Stimulated activated CD4-positive, alpha-beta T cell treated with anti-CD3 and anti-CD28 coated beads, Interleukin-4, amount 100 ng/mL, for 4 hours (primary cell): Measurements from ENCODE around the gene FGF3.

Source experiments
- DNase-seq, 2 experiments: peaks; one replicate each; pipeline ENCODE4 v3.0.0-alpha.2; 2020

The FGF3 gene

DNA sequence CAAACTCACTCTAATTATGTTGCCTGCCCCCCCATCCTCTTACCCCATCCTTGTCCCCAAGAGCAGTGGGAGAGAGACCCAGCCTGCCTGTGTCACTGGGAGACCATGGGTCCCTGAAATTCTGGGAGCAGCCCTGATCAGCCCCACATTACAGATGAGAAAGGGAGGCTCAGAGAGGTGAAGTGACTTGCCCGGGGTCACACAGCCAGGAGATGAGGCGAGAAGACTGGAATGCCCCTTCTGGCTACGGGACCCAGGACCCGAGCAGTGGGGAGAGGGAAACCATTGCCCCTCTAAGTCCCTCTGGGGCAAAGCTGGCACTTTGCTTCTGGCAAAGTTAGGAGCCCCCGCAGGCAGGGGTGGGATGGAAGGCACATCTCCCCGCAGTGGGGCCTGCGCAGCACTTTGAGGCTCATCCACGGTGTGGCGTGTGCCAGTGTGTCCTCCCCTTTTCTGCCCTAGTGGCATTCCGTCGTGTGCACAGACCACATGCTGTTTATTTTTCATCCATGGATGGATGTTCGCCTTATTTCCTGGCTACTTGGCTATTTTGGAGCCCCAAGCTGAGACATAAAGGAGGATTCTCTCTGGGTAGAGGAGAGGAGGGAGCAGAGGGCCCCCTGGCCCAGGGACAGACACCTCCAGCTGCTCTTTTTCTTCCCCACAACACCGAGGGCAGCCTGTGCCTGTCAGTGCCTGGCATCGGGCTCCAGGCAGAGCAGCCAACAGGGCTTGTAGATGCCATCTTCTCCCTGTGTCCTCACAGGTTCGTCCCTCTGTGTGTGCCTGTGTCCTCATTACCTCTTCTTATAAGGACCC is 3.7 kb upstream of the FGF3 start:
- DNase-seq: no peak

DNA sequence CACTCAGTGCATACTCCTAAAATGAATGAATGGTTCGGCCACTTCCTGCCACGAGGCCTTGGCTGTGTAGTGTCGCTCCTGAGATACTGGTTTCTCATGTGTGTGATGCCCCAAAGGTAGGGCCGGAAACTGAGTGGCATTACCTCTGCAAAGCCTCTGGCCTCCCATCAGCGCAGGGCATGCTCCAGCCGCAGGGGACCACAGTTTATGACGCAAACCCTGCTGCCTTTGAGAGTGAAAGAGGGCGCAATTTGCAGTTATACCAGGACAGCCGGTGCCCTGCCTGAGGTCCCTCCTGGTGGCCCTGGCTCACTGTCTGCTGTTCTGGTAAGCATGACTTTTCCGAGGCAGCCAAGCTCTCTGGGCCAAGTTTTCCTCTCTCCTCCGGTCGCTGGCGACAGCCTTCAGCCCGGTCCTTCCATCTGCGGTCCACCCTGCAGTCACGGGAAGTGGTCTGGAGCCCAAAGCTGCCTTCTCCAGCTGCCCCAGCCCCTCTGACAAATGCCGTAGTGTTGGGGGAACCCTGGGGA is 2.4 kb upstream of the FGF3 start:
- no peak for DNase-seq

DNA sequence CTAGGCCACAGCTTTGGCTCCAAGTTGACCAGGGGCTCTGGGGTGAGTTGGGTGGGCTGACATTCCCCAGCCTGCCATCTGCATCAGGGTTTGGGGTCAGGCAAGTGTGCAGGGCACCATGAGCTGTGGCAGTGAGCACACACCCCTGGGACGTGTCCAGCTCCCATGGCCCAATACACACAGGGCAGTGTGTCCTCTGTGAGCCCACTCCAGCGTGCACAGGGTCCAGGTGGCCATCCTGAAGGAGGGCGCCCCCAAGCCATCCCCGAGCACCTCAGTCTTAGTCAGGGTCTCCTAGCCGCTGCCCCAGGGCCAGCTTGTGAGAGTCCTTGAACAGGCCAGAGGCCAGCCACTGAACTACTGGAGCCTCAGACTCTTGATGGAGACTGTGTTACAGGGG is 1.2 kb upstream of the FGF3 start:
- DNase-seq: no peak

DNA sequence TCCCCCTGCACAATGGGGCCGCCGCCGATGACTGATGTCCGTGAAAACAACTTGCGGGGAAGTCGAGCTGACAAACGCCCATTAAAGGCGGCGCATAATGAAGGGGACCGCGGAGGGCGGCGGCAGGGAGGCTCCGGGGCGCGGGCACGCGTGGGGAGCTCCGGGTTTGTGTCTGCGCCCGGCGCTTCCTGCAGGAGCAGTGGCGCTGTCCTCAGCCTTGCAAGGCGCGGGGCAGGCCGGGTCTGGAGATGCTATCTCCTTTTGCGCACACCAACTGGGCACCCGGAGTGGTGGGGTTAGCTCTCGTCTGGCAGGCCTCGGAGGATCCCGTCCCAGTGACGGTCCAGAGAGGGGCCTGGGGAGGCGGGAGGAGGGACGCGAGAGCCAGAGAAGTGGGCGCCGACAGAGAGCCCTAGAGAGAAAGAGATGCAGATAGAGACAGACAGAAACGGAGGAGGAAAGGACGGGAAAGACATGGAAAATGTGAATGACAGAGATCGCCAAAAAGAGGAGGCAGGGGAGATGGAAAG is 390 bp upstream of the FGF3 start:
- no peak for DNase-seq

DNA sequence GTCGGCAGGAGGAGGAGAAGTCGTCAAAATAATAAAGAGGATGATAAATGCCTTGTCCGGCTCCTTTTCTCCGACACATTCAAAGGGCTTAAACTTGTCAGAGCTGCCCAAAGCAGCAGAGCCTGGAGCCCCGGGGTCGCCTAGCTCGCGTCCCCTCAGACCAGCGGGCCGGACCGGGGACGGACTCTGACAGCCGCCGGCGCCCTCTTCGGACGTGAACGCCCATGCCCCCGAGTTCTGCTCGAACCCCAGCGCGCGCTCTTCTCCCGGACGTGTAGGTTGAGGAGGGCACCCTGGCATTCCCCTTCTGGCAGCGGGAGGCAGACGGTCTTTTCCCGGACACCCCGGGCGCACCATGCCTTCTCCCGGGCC is 999 bp downstream of the FGF3 start:
- DNase-seq: no peak

DNA sequence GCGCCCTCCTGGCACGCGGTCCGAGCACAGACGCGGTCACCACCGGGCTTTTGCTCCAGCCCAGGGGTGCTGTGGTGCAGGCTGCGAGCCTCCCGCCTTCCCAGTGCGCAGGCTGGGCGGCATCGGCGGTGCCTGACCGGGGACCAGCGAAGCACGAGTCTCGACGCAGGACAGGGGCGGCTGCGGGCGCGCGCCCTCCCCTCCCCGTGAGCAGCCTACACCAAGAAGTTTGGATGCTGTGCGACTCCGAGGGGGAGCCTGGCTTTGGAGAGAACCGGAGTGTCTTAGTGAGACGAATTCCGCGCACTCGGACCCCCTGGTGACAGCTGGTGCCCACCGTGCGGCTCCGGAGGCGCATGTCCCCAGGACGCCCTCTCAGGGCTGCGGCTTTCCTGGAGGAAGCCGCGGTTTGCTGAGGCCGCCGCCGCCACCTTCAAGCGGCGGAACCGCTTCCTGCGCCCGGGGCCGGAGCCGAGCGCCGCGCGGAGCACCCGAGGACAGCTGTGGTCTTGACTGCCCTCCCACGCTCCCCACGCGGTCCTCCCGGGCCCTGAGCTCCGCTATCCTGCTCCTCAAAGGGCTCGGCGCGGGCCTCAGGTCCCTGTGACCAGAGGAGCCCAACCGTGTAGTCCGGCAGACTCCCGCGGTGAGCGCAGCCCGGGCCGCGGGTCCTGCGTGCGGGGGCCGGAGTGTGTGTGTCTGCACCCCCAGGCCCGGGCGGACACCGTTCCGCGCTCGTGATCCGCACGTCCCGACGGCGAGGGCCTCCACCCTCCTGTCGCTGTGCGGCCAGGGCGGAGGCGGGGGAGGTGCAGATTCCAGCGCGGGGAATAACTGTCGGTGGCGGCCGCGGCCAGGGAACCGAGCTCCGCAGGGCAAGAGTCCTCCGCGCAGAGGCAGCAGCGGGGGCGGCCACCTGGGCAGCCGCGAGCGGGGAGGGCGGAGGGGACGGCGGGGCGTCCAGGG is 1.7 kb downstream of the FGF3 start:
- no peak for DNase-seq

DNA sequence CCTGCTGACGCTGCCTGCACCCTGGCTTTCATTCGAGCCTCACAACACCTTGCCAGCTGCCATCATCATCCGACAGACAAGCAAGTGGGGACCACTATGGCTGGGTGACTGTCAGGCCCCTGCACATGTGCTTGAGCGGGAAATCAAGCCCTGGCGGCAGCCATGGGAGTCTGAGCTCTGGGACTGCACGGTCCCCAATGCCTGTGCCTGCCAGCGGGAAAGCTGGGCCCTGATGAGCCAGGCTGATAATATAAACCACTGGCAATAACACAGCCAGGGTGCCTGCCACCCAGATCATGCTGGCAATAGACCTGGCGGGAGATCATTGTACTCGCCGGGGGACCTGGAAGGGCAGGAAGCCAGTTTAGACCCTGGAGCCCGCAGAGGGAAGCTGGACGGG is 2.5 kb downstream of the FGF3 start:
- DNase-seq: no peak

DNA sequence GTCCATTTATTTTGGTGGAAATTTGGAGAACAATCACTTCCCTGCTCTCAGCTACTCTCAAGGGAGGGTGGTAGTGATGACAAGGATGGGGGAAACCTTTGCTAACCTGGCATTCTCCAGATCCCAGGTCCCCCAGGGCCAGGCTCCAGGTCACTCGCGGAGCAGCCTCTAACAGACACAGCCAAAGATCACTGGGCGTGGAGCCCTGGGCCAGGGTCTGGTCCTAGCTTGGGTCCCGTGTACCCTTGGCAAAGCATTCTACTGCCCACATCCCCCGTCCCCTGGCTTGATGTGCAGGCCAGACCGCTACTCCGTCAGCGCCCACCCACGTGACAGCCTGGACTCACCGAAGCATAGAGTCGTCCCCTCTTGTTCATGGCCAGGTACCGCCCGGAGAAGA is 3.2 kb downstream of the FGF3 start:
- DNase-seq: no peak

DNA sequence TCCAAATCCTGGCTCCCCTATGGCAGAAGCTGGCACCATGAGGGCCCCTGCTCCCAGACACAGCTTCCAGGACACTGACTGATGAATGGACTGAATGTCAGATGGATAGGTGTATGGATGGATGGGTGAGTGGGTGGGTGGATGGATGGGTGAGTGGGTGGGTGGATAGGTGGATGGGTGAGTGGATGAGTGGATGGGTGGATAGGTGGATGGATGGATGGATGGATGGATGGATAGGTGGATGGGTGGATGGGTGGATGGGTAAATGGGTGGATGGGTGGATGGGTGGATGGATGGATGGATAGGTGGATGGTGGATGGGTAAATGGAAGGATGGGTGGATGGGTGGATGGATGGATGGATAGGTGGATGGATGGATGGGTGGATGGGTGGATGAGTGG is 4.3 kb downstream of the FGF3 start:
- no peak for DNase-seq

DNA sequence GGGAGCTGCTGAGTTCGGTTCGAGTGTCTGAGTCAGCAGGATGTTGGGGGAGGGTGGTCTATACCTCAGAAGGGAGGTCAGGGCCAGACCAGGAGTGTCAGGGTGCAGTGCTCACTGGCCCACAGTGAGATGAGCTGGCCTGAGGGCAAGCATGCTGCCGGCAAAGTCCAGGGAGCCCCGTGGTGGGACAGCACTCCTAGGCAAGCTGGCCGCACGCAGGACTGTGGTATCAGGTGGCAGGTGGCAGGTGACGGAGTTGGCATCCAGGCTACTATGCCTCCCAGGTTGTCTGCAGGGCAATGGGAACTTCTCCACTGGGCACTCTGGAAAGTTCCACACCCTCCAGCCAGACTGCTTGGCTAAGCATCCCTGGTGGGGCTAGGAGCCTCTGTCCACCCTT is 4.8 kb downstream of the FGF3 start:
- DNase-seq: no peak

DNA sequence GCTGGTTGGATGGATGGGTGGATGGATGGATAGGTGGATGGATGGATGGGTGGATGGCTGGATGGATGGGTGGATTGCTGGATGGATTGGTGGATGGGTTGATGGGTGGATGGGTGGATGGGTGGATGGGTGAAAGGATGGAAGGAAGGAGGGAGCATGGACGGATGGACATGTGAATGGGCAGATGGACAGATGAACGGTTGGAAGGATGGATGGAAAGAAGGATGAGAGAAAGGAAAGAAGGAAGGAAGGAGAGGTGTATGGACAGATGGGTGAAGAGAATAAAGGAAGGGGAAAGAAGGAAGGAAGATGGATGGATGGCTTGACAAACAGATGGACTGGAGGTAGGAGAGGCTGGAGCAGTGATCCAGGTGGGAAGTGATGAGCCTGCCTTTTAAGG is 5.4 kb downstream of the FGF3 start:
- DNase-seq: no peak

DNA sequence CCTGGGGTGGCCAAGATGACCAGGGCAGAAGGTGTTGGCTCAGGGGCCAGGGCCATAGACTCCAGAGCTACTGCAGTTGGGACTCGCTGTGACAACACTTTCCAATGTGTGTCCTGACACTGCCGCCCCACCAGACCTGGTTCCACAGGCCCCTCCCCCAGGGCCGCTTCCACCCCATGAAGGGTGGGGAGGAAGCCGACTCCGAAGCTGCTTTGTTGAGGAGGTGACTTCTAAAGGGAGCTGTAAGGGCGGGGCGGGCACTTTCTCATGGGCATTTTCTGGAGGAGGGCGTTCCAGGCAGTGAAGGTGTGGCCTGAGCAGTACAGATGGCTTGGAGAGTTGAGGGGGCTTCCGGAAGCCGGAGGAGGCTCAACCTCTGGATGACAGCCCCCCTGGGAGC is 6.3 kb downstream of the FGF3 start:
- no peak for DNase-seq

DNA sequence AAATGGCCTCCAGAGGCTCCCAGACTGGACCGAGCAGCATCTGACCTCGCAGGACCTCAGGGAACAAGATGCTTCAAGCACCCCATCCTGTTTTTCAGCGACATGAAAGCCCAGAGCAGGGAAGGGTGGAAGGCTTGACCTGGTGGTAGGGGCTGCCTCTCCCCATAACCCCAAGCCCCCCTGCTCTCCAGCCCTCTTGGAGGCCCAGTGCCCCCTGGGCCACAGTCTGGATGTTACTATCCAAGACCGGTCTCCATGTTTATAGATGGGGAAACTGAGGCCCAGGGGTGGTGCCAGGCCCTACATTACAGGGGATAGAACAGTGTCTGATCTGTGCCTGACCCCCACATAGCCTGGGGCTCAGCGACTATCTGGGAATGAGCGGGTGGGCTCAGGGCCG is 7.0 kb downstream of the FGF3 start:
- no peak for DNase-seq

DNA sequence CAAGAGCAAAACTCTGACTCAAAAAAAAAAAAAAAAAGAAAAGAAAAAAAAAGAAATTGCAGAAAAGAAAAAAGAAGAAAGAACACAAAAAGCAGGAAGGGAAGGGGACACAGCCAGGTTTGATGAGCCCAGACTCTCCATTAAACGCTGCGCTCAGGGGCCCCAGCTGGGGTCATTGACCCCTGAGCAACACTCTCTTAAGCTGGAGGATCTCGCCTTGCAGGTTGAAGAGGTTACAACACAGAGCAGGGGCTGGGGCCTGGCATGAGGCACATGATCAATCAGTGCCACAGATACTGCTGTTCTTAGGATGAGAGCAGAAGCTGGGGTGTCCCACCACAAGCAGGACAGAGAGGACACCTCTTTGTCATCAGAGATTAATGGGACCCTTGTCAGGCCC is 7.8 kb downstream of the FGF3 start:
- DNase-seq: no peak

DNA sequence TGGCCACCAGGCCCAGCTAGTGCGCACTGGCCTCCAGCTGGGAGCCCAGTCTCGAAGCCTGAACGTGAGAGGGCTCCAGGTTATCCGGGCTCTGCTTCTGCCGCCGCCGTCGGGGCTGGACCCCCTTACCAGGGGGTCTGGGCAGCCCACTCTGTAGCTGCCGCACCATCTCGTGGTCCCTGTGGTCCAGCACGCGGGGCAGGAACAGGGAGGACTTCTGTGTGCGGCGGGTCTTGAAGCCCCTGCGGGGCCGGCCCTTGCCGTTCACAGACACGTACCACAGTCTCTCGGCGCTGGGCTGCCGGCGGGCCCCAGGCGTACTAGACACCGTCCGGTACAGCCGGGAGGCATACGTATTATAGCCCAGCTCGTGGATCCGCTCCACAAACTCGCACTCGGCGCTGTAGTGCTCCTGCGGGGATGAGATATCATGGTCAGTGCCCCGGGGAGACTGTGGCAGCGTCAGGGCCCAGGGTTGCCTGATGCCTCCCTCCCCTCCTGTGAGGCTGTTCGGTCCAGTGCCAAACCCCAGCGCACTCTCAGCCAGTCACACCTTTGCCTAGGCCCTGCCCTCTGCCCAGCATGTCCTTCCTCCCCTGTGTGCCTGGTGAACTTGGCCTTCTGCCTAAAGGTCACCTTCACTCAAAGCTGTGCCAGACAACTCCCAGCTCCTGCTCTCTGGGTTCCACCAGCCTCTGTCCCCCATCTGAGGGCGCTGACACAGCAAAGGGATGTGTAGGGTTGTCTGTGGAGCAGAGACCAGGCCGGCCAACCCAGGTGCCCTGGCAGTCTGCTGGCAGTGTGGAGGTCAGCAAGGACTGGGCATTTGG is 8.7 kb downstream of the FGF3 start:
- DNase-seq: no peak

DNA sequence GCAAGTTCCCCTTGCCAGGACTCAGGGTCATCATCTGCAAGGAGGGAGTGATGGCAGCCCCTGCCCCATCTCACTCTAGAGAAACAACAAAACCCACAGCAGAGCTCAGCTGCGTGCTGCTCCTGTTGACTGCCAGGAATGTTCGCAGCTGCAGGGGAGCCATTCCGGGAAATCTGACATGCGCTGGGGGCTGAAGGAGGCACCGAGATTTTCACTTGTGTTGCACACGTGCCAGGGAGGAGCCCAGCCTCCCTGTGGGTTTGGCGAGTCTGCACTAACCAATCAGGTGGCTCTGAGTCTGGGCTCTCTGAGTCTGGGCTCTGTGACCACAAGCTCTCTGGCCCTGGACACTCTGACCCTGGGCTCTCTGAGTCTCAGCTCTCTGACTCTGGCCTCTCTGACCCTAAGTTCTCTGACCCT is 10.5 kb downstream of the FGF3 start:
- DNase-seq: no peak

DNA sequence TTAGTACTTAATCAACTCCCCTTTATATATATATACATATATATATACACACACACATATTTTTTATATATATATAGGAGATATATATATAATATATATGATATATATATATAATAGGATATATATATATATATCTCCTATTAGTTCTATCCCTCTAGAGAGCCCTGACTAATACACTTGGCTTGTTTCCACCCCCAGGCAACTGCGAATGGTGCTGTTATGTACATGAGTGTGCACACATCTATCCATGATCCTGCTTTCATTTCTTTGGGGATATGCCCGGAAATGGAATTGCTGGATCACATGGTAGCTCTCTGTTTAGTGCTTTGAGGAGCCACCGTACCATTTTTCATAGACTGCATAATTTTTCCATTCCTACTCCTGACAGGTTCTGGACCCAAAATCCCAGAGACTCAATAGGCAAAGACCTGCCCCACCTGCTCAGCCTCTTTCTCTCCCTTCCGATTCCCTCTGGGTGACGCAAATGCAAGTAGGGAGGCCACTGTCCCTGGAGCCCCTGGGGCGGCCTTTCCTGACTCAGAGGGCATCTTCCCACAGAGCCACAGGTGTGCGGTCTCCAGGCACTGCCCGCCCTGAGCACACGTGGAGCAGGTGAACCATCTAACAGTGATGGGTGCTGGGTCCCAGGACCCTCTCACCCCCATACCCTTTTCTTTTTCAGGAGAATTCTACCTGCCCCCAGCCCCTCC is 12.0 kb downstream of the FGF3 start:
- DNase-seq: no peak

DNA sequence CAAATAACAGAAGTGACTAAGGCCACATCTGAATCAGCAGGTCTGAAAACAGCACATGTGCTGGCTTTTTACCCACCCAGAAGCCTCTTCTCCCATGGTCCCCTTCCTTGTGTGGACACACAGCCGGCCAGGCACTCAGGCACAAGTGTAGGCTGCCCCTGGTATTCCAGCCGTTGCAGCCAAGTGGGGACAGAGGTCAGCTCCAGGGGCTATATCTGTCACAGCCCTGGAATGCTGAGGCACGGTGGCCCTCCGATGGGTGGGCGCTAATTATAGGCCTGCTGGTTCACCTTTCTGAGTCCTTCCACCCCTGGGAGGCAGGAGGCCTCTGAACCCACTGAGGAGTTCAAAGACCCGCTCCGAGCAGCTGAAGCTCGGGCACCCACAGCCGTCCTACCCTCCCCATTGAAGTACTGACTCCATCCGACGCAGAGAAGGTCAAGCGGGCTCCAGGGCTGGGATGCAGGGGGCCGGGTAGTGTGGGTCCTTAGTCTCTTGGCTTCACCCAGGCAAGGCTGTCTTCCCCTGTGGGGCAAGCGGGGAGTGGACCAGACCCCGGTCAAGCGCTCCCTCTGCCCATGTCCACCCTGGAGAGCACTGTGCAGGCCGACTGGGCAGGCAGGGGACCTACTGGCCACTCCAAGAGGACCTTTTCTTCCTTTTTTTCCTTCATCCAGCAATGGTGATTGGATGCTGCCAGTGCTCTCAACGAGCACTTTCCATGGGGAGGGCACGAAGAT is 14.3 kb downstream of the FGF3 start:
- no peak for DNase-seq

DNA sequence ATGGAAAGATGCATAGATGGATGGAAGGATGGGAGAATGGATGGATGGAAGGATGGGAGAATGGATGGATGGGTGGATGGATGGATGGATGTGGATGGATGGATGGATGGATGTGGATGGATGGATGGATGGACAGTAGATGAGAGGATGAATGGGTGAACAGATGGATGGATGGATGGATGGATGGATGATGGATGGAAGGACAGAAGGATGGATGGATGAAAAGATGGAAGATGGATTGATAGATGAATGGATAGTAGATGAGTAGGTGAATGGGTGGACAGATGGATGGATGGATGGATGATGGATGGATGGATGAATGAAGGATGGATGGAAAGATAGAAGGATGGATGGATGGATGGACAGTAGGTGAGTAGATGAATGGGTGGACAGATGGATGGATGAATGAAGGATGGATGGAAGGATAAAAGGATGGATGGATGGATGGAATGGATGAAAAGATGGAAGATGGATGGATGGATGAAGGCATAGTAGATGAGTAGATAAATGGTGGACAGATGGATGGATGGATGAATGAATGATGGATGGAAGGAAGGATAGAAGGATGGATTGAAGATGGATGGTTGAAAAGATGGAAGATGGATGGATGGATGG is 15.5 kb downstream of the FGF3 start:
- DNase-seq: no peak

DNA sequence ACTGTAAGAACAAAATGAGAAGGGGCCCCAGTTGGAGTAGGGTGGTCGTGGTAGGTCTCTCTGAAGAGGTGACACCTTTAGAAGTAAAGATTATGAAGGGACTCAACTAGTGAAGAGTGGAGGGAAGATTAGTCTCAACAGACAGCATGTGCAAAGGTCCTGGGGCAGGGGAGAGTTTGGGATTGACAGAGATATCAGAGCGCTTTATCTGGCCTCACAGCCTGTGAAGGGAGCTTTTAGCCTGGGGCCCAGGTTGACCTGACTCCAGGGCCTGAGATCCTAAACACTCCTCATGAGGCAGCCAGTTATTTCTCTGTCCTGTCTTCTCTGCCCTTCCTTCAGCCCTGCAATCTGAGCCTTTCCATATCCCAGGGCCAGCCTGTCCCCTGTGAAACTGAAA is 16.2 kb downstream of the FGF3 start:
- DNase-seq: no peak

DNA sequence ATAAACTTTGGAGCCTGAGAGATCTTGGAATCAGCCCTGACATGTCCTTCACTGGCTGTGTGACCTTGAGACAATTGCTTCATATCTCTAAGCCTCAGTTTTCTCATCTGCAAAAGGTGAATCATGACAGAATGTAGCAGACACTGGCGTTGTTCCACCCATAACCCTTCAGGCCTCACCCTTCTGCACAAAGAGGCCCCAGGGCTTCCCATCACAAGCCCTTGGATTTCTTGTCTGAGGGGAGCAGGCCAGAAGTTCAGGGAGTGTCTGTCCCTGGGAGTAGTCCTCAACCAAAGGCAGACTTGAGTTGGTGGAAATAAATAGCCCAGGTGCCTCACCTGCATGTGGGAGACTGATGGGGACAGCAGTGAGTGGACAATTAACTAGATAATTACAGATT is 16.6 kb downstream of the FGF3 start:
- DNase-seq: no peak
